HG02678 (cell line): ENCODE measurements around the gene LRRC74B.

Source experiments
- ATAC-seq: cut with Tn5 transposase; IDR thresholded peaks from one replicate; pipeline ENCODE4 v1.9.1; 2021; ENCODE audit warnings: mild to moderate bottlenecking, moderate library complexity; ENCODE audit not compliant: unreplicated experiment

The LRRC74B gene

DNA sequence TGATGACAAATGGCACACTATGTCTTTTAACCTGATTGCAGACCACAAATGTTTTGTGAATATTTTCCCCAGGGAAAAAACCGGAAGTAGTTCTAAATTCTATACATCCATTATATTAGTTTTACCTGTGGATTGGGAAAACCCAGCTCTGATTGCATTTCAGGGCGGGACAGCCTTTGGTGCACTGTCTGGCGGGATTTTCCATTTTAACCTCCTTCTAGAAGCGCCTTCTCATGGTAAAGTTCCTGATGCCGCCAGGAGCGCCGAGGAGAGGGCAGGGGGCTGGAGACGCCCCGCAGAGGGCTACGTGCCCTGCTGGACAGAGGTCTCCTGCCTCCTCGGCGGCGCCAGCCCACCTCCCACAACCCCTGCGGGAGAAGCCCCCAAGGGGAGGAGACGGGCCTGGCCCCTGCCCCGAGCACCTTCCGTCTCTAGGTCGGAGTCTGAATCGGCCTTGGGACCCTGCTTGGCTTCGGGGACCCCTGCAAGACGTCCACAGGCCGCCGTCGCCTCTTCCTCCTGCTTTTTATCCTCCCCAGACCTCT is 32.0 kb upstream of the LRRC74B start:
- peak; percentile 13 for ATAC-seq

GRCh38 chr22:21014202-21014725 is 31.5 kb upstream of the LRRC74B start:
- peak; percentile 88 for ATAC-seq

DNA sequence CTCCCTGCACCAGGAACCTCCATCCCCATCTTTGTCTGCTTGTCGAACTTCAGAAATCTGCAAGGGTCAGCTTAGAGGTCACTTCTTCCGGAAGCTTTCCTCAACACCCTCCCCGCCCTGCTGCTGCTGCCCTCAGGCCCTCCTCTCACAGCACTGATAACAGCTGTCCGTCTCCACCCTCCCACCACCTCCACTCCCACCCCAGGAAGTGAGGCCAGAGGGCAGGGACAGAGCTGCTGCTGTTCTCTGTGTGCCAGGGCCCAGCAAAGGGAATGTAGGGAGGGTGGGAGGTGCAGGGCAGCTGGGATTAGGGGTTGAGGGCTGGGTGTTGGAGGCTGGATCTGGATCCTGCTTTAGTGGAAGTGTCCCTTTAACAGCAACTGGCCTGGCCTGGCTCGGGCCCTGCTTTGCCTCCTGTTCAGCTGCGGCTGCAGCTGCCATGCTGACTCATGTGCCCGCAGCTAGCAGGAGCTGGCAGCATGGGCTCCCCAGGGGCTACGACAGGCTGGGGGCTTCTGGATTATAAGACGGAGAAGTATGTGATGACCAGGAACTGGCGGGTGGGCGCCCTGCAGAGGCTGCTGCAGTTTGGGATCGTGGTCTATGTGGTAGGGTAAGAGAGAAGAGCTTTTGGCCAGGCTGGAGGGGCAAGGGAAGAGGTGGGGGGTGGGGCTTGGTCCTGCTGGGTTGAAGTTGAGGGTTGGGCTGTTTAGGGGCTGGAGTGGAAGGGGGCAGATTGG is 30.9 kb upstream of the LRRC74B start, which contains the start of gene P2RX6:
P2RX6 (plus strand) TSS at position 440 of the 740 bp plus-strand sequence; CDS start at position 450, 10 bp downstream.
- ATAC-seq: no peak

GRCh38 chr22:21015466-21016006 is 30.2 kb upstream of the LRRC74B start:
- no peak for ATAC-seq

DNA sequence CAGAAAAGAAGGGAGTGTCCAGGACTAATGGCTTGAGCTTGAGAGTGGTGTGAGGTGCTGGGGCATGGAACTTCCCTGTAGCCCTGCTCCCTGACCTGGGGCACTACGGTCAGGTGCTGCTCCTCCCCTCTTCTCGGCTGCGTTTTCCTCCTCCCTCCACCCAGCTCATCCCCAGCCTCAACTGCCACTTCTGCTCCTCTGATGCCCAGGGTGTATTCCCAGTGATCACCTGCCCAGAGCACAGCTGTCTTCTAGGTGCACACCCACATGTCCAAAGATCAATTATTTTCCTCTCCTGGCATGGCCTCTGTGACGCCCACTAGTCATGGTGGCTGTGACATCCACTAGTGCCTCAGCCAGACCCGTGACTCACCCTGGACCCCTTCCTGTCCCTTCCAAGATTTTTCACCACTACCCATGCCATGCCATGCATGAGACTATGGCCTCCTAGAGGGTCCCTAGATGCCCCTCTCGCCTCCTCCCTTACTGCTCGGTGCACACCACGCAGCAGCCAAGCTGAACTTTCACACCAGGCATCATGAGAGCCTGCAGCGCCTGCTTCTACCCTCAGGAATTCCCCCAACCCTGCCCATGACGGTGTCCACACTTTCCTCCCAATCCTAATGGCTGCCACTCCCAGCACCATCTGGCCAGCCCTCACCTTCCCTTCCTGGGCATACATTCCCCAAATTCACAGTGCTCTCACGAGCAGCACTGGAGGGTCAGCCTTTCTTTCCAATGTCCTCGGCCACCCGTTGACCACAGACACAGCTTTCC is 28.9 kb upstream of the LRRC74B start:
- ATAC-seq: no peak

GRCh38 chr22:21018314-21018713 is 27.4 kb upstream of the LRRC74B start:
- no peak for ATAC-seq

- ATAC-seq: no peak
These were observed 24.8 kb upstream of the LRRC74B start for GRCh38 chr22:21020802-21021429.

- ATAC-seq: no peak
These were observed 23.2 kb upstream of the LRRC74B start for GRCh38 chr22:21022507-21022906.

- ATAC-seq: no peak
These were observed 22.7 kb upstream of the LRRC74B start for GRCh38 chr22:21022955-21023614.

- no peak for ATAC-seq
These were observed 20.5 kb upstream of the LRRC74B start for GRCh38 chr22:21025266-21025665.

GRCh38 chr22:21025763-21026755 is 19.7 kb upstream of the LRRC74B start:
- ATAC-seq: no peak

- no peak for ATAC-seq
These were observed 18.7 kb upstream of the LRRC74B start for GRCh38 chr22:21026783-21027692.

DNA sequence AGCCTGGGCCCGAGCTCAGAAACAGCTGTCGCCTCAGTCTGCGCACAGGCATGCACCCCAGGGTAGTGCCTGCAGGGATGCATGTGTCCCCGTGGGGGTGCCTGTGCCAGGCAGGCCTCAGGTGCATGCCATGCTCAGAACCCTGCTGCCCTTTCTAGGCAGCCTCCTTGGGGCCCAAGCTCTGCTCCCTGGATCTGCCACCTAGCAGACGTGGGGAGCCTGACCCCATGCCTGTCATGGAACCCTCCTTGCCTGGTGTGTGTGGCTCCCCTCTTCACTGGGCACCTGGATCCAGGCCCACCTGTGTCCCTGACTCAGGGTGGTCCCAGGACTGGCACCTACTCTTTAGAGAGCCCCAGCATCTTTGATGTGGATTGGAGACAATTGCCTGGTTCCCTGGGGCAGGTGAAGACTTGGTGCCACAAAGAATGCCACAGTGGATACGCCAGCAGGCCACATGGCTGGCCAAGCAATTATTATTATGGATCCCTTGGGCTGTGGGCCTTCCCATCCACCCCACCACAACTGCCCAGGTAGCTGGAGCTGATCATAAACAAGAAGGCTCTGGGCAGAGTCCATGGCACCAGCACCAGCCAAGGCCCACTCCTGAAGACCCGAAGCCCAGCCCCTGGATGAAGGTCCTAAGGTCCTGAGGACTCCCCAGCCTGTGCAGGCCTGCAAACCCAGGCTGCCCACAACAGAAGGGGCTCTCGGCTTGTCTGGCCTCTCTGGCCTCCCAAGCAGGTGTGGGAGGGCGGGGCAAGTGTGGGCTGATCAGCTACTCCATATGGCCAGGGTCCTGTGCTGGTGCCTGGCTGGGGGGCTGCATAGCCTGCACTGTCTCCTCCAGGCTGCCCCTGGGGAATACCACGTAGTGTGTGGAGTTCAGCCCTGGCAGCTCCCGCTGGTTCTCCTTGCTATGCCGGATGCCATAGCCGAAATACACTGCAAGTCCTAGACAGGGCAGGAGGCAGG is 17.2 kb upstream of the LRRC74B start:
- ATAC-seq: no peak

DNA sequence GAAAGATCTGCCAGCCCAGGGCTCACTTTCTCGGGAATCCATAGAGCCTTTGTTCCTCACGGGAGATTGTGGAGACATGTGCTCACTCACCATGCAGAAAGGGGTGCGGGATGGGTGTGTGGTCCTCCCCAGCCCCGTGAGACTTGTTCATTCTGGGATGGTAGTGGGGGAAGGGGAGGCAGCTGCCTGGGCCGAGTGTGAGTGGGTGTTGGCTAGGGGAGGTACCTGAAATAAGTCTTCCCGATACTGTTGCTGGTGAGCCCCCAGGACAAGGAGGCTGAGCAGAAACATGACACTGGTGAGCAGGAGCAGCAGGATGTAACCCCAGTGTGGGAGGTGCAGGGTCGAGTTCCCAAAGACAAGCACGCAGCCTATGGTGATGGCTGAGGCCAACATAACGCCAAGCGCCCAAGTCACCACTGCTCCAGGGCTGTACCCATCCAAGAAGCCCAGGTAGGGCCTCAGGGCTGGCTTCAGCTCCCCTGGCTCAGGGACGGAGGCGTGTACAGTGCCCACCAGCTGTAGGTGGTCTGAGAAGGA is 16.2 kb upstream of the LRRC74B start:
- no peak for ATAC-seq

DNA sequence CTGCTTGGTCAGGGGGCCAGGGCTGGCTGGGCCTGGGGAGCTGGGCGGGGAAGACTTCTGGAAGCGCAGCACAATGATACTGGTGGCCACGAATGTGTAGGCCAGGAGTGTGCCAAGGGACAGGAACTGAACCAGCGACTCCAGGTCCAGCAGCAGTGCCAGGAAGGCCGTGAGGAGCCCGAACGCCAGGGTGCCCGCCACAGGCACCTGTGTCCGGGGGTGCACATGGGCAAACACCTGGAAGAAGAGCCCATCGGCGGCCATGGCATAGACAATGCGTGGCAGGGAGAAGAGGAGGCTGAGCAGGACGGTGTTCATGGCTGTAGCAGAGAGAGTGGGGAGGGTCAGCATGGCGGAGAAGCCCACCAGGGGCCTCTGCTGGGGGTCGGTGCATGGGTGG is 15.7 kb upstream of the LRRC74B start:
- ATAC-seq: no peak

GRCh38 chr22:21030621-21031544 is 14.9 kb upstream of the LRRC74B start:
- ATAC-seq: no peak
